ENCODE results near the gene LAMA5. TPM values are rescaled to one million over a fixed set of nuclear protein-coding genes. Genes with fewer than 3 reads are reported as not detected.
A peak's percentile ranks its signal among the peaks of the same experiment; 100 is the strongest.

The LAMA5 gene
- total RNA-seq, 1 experiment from 2014 or later: 321 TPM

DNA sequence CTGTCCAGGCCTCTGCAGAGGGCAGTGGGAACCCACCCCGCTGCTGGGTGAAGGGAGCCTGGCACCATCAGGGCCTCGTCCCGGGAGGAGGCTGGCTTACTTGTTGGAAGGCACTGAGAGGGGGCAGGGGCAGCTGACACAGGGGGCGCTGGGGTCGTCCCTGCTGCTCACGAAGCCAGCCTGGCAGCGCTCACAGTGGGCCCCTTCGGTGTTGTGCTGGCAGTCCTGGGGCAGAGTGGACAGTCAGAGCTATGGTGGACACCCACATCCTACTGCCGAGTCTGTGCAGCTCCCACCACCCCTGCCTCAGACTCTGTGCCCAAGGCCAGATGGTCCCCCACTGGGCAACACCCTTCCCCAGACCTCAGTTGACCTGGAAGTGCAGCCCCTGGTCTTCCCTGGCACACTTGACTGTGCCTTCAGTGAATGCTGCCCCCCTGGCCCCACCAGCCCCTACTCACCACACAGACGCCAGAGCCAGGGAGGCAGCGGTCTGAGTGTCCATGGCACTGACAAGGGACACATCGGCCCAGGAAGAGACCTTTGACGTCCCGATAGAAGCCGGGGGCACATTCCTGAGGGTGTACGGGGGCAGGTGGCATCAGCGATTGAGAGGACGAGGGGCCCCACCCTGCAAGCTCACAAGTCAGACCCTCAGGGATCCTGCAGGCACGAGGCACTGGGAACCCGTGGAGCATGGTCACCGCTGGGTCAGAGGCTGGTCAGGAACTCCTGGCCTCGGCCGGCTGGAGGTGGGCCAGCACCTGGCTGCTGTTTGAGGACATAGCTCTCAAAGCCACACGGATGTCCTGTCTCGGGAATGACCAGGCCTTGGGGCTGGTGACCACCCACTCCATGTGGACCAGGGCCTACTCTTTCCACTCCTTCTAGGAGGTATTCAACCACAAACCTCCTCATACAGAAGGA lies 42.9 kb downstream of the LAMA5 start:
- TF ChIP-seq EGR1 (IDR thresholded peaks at IDR 0.05; ENCODE audit: low read depth): no peak
- no peak for TF ChIP-seq EZH2 (IDR thresholded peaks at IDR 0.05)
- no peak for TF ChIP-seq RAD21 (IDR thresholded peaks at IDR 0.05; ENCODE audit: low read depth)
- TF ChIP-seq CBX3 (IDR thresholded peaks at IDR 0.05; ENCODE audit: low read depth): no peak
- Histone ChIP-seq H3K9ac (ENCODE audit: low read length) (no peak overlapping the region), H3K27ac (ENCODE audit: low read depth, low read length) (no peak overlapping the region), H2AFZ (ENCODE audit: low read depth, low read length, poor library complexity, severe bottlenecking) (no peak overlapping the region), H3K4me2 (ENCODE audit: low read length) (no peak overlapping the region), H3K27me3 (ENCODE audit: insufficient read depth, low read length) (no peaks in the 10 kb centered on the region), H4K20me1 (ENCODE audit: insufficient read depth) (no peaks in the 10 kb centered on the region), H3K4me1 (ENCODE audit: control insufficient read depth in 1 of 2, insufficient read depth in 2 of 2, low read length in 2 of 2) (peaks cover 0 to 5% of the 10 kb centered on the region in 2 experiments; a peak in 1 of 4 replicates), H3K9me3 (ENCODE audit: control insufficient read depth in 1 of 2, insufficient read depth in 1 of 2, low read depth in 1 of 2, low read length in 2 of 2) (no peaks in the 10 kb centered on the region), H3K4me3 (replicated peaks in 1 of 2; ENCODE audit: low read depth in 1 of 2, low read length in 2 of 2) (no peak overlapping the region), H3K36me3 (ENCODE audit: control insufficient read depth in 1 of 2, insufficient read depth in 2 of 2, low read length in 2 of 2) (peaks cover 8 to 36% of the 10 kb centered on the region in 2 experiments; a peak in 3 of 4 replicates), H3K79me2 (ENCODE audit: insufficient read depth, low read length) (no peaks in the 10 kb centered on the region), H3K9me2 (ENCODE audit: insufficient read depth) (no peaks in the 10 kb centered on the region)
- DNase-seq (ENCODE audit: low read depth, low spot score): no peak
- TSS peak; percentile 28 for BruUV-seq (replicated peaks)
- RAD21 ChIA-PET (ENCODE audit: low non-redundant PET in 1 of 2, low total read pairs in 2 of 2, uncharacterized antibody in 2 of 2, unreplicated experiment in 2 of 2): no interaction called here
- no peak for ATAC-seq
- intact Hi-C loops (cut with micrococcal nuclease): no loop called here
- POLR2A ChIA-PET: no interaction called here
- CTCF ChIA-PET: no interaction called here

DNA sequence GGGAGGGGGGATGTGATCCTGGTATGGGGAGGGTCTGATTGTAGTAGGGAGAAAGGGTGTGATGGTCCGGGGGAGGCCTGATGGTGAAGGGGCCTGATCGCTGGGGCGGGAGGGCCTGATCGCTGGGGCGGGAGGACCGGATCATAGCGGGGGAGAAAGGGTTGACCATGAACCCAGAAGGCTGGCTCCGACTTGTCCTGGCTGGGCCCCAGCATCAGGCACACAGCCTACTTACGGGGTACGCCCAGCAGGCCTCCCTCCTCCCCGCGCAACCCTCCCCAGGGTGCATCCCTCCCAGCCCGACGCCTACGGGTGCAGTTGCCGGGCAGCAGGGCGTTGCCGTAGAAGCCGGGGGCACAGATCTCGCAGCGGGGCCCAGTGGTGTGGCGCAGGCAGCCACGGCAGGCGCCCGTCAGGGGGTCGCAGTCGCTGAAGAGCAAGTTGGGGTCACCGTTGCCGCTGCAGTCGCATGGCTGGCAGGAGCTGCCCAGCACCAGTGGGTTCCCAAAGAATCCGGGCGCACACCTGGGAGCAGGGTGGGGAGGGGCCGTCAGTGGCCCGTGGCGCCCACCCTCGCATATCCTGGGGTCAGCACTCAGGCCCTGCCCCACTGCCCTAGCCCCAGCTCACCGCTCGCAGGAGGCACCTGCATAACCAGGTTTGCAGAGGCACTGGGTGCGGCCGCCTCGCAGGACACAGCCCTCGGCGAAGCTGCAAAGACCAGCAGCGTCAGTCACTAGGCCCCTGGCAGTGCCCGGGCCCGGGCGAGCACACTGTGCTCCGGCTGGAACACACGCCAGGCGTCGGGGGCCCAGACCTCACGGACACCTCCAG lies 43.7 kb downstream of the LAMA5 start:
- no peaks in the 10 kb centered on the region for H3K9me2 ChIP-seq (ENCODE audit: insufficient read depth)
- ATAC-seq (no peak), DNase-seq (ENCODE audit: low read depth, low spot score) (no peak)
- no peak overlapping the region for H3K4me3 ChIP-seq (replicated peaks in 1 of 2; ENCODE audit: low read depth in 1 of 2, low read length in 2 of 2)
- intact Hi-C loops (cut with micrococcal nuclease): no loop called here
- no peak overlapping the region for H3K9ac ChIP-seq (ENCODE audit: low read length)
- no peaks in the 10 kb centered on the region for H3K9me3 ChIP-seq (ENCODE audit: control insufficient read depth in 1 of 2, insufficient read depth in 1 of 2, low read depth in 1 of 2, low read length in 2 of 2)
- ChIA-PET POLR2A (no interaction called here), CTCF (no interaction called here), RAD21 (ENCODE audit: low non-redundant PET in 1 of 2, low total read pairs in 2 of 2, uncharacterized antibody in 2 of 2, unreplicated experiment in 2 of 2) (no interaction called here)
- no TSS peak for BruUV-seq (replicated peaks)
- no peak for TF ChIP-seq SRF (IDR thresholded peaks at IDR 0.05; ENCODE audit: low read depth)
- no peak for TF ChIP-seq ZNF274 (IDR thresholded peaks at IDR 0.05; ENCODE audit: low read depth, low read length)
- no peak for TF ChIP-seq EZH2 (IDR thresholded peaks at IDR 0.05)
- TF ChIP-seq, protein P1, sequence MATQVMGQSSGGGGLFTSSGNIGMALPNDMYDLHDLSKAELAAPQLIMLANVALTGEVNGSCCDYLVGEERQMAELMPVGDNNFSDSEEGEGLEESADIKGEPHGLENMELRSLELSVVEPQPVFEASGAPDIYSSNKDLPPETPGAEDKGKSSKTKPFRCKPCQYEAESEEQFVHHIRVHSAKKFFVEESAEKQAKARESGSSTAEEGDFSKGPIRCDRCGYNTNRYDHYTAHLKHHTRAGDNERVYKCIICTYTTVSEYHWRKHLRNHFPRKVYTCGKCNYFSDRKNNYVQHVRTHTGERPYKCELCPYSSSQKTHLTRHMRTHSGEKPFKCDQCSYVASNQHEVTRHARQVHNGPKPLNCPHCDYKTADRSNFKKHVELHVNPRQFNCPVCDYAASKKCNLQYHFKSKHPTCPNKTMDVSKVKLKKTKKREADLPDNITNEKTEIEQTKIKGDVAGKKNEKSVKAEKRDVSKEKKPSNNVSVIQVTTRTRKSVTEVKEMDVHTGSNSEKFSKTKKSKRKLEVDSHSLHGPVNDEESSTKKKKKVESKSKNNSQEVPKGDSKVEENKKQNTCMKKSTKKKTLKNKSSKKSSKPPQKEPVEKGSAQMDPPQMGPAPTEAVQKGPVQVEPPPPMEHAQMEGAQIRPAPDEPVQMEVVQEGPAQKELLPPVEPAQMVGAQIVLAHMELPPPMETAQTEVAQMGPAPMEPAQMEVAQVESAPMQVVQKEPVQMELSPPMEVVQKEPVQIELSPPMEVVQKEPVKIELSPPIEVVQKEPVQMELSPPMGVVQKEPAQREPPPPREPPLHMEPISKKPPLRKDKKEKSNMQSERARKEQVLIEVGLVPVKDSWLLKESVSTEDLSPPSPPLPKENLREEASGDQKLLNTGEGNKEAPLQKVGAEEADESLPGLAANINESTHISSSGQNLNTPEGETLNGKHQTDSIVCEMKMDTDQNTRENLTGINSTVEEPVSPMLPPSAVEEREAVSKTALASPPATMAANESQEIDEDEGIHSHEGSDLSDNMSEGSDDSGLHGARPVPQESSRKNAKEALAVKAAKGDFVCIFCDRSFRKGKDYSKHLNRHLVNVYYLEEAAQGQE (IDR thresholded peaks at IDR 0.05; ENCODE audit: low read depth): no peak
- TF ChIP-seq, protein P2, sequence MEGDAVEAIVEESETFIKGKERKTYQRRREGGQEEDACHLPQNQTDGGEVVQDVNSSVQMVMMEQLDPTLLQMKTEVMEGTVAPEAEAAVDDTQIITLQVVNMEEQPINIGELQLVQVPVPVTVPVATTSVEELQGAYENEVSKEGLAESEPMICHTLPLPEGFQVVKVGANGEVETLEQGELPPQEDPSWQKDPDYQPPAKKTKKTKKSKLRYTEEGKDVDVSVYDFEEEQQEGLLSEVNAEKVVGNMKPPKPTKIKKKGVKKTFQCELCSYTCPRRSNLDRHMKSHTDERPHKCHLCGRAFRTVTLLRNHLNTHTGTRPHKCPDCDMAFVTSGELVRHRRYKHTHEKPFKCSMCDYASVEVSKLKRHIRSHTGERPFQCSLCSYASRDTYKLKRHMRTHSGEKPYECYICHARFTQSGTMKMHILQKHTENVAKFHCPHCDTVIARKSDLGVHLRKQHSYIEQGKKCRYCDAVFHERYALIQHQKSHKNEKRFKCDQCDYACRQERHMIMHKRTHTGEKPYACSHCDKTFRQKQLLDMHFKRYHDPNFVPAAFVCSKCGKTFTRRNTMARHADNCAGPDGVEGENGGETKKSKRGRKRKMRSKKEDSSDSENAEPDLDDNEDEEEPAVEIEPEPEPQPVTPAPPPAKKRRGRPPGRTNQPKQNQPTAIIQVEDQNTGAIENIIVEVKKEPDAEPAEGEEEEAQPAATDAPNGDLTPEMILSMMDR (IDR thresholded peaks at IDR 0.05 in 2 of 3, conservative IDR thresholded peaks at IDR 0.05 in 1 of 3; ENCODE audit: borderline replicate concordance in 1 of 3, insufficient read depth in 1 of 3, low read depth in 2 of 3, low read length in 2 of 3): no peak
- TF ChIP-seq SIN3A (IDR thresholded peaks at IDR 0.05; ENCODE audit: low read depth): no peak
- TF ChIP-seq FOSL1 (IDR thresholded peaks at IDR 0.05; ENCODE audit: low read depth): no peak
- H3K79me2 ChIP-seq (ENCODE audit: insufficient read depth, low read length): no peaks in the 10 kb centered on the region
- no peak overlapping the region for H2AFZ ChIP-seq (ENCODE audit: low read depth, low read length, poor library complexity, severe bottlenecking)
- H3K27ac ChIP-seq (ENCODE audit: low read depth, low read length): no peak overlapping the region
- H3K27me3 ChIP-seq (ENCODE audit: insufficient read depth, low read length): no peaks in the 10 kb centered on the region
- H3K4me1 ChIP-seq (ENCODE audit: control insufficient read depth in 1 of 2, insufficient read depth in 2 of 2, low read length in 2 of 2): peaks cover 0 to 5% of the 10 kb centered on the region in 2 experiments; a peak in 1 of 4 replicates
- no peaks in the 10 kb centered on the region for H4K20me1 ChIP-seq (ENCODE audit: insufficient read depth)
- peaks cover 6 to 43% of the 10 kb centered on the region in 2 experiments; a peak in 3 of 4 replicates for H3K36me3 ChIP-seq (ENCODE audit: control insufficient read depth in 1 of 2, insufficient read depth in 2 of 2, low read length in 2 of 2)
- H3K4me2 ChIP-seq (ENCODE audit: low read length): no peak overlapping the region
